Stimulated activated memory B cell treated with anti-CD40 and anti-IgM and Interleukin-4, amounts not matched to agents 10 μg/mL and 1 μg/mL and 100 μg/mL, for 72 hours (primary cell): ENCODE measurements around the gene GPRIN1.

Experiments used
- ATAC-seq: fragments of 150-1000 bp; cut with Tn5 transposase; 2 replicates; pipeline ENCODE4 v1.10.0; 2021
- H3K27ac Mint-ChIP-seq: one replicate; pipeline ENCODE4 v1.8.0; 2022; ENCODE audit warnings: mild to moderate bottlenecking, mixed read lengths
- H3K27me3 Mint-ChIP-seq: one replicate; pipeline ENCODE4 v1.8.0; 2022; ENCODE audit warnings: mixed read lengths
- H3K36me3 Mint-ChIP-seq: one replicate; pipeline ENCODE4 v1.8.0; 2022; ENCODE audit warnings: mixed read lengths
- H3K4me1 Mint-ChIP-seq: one replicate; pipeline ENCODE4 v1.8.0; 2022; ENCODE audit warnings: mixed read lengths
- H3K4me3 Mint-ChIP-seq: one replicate; pipeline ENCODE4 v1.8.0; 2022; ENCODE audit warnings: mild to moderate bottlenecking, moderate library complexity, mixed read lengths
- H3K9me3 Mint-ChIP-seq: one replicate; pipeline ENCODE4 v1.8.0; 2022; ENCODE audit warnings: mixed read lengths

GPRIN1 gene

DNA sequence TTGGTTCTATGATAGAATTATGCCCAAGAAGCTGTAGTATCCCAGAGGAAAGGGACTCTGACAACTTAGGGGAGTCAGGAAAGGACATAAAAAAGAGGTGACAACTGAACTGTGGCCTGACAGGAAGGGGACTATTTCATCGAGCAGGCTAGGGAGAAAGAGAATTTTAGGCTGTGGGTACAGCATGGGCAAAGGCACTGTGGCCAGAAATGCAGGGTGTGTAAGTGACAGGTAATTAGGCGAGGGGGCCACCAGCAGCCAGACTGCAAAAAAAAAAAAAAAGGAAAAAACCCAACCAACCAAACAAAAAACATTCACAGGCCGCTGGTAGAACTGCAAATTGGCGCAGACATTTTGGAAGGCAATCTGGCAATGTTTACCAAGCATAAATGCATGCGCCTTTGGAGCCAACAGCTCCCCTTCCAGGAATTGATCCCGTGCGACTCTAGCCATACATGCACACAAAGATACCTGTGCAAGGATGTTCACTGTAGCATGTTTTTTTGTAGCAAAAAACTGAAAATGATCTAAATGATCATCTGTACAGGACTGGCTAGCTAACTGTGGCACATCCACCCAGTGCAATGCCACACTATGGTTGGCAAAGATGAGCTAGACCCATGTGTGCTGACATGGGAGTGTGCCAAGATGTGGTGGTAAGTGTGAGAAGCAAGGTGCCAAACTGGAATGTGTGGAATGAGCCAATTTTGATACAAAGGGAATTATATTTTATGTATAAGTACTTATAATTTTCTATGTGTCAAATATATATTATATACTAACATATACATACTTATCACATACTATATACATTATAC lies 21.6 kb upstream of the GPRIN1 start:
- peaks cover 34% of the 10 kb centered on the region for H3K27me3 Mint-ChIP-seq
- H3K36me3 Mint-ChIP-seq = no peaks in the 10 kb centered on the region
- peaks cover 54% of the 10 kb centered on the region for H3K4me1 Mint-ChIP-seq
- no peak for ATAC-seq
- no peak overlapping the region for H3K27ac Mint-ChIP-seq
- H3K9me3 Mint-ChIP-seq = no peaks in the 10 kb centered on the region
- no peak overlapping the region for H3K4me3 Mint-ChIP-seq

GRCh38 chr5:176630681-176631222 lies 20.8 kb upstream of the GPRIN1 start:
- peaks cover 36% of the 10 kb centered on the region for H3K27me3 Mint-ChIP-seq
- peaks cover 58% of the 10 kb centered on the region for H3K4me1 Mint-ChIP-seq
- no peaks in the 10 kb centered on the region for H3K36me3 Mint-ChIP-seq
- H3K4me3 Mint-ChIP-seq = peak overlapping the region; percentile 67
- ATAC-seq = no peak
- no peaks in the 10 kb centered on the region for H3K9me3 Mint-ChIP-seq
- H3K27ac Mint-ChIP-seq = no peak overlapping the region

- Mint-ChIP-seq H3K36me3 (no peaks in the 10 kb centered on the region), H3K4me3 (peak within 1 kb of the TSS; percentile 67), H3K27me3 (peaks cover 36% of the 10 kb centered on the region), H3K27ac (no peak within 1 kb of the TSS), H3K9me3 (no peaks in the 10 kb centered on the region), H3K4me1 (peaks cover 57% of the 10 kb centered on the region)
- ATAC-seq = peak; percentile 89
These were observed 20.1 kb upstream of the GPRIN1 start, which contains the start of the genes EIF4E1B and SNCB for GRCh38 chr5:176629853-176630680. Gene EIF4E1B (plus strand): TSS chr5:176630675. CDS start chr5:176642788, 12,113 bp downstream. Gene SNCB (minus strand): TSS chr5:176630534. CDS start chr5:176629654, 880 bp downstream.

- H3K4me1 Mint-ChIP-seq = peaks cover 53% of the 10 kb centered on the region
- H3K27ac Mint-ChIP-seq = no peak overlapping the region
- H3K9me3 Mint-ChIP-seq = no peaks in the 10 kb centered on the region
- peaks cover 36% of the 10 kb centered on the region for H3K27me3 Mint-ChIP-seq
- no peak for ATAC-seq
- H3K36me3 Mint-ChIP-seq = no peaks in the 10 kb centered on the region
- H3K4me3 Mint-ChIP-seq = no peak overlapping the region
These were observed 19.4 kb upstream of the GPRIN1 start for GRCh38 chr5:176629317-176629852.

GRCh38 chr5:176628406-176629228 lies 18.7 kb upstream of the GPRIN1 start:
- Mint-ChIP-seq H3K4me1 (peaks cover 45% of the 10 kb centered on the region), H3K4me3 (no peak overlapping the region), H3K27me3 (peaks cover 36% of the 10 kb centered on the region), H3K27ac (no peak overlapping the region), H3K36me3 (no peaks in the 10 kb centered on the region), H3K9me3 (no peaks in the 10 kb centered on the region)
- no peak for ATAC-seq

GRCh38 chr5:176627582-176627981 lies 17.6 kb upstream of the GPRIN1 start:
- no peak for ATAC-seq
- H3K9me3 Mint-ChIP-seq = no peaks in the 10 kb centered on the region
- no peak overlapping the region for H3K4me3 Mint-ChIP-seq
- H3K27ac Mint-ChIP-seq = no peak overlapping the region
- peaks cover 36% of the 10 kb centered on the region for H3K27me3 Mint-ChIP-seq
- no peaks in the 10 kb centered on the region for H3K36me3 Mint-ChIP-seq
- peaks cover 41% of the 10 kb centered on the region for H3K4me1 Mint-ChIP-seq

DNA sequence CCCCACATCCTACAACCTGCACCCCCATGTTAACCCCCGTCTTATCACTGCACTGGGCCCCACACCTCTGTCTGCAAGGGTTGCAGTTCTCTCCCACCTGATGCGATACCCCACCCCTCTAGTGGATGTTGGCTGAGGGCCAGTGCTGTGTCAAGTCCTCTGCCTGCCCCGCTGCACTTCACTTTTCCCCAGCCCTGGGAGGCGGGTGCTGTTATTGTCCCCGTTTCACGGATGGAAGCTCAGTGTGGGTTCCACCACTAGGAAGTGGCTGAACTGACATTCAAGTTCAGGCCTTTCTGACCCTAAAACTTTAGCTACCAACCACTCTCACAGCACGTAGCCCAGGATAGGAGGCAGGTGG lies 16.9 kb upstream of the GPRIN1 start:
- ATAC-seq = peak; percentile 24
- no peaks in the 10 kb centered on the region for H3K9me3 Mint-ChIP-seq
- H3K4me3 Mint-ChIP-seq = no peak overlapping the region
- no peak overlapping the region for H3K27ac Mint-ChIP-seq
- H3K27me3 Mint-ChIP-seq = peaks cover 42% of the 10 kb centered on the region
- no peaks in the 10 kb centered on the region for H3K36me3 Mint-ChIP-seq
- H3K4me1 Mint-ChIP-seq = peaks cover 41% of the 10 kb centered on the region

DNA sequence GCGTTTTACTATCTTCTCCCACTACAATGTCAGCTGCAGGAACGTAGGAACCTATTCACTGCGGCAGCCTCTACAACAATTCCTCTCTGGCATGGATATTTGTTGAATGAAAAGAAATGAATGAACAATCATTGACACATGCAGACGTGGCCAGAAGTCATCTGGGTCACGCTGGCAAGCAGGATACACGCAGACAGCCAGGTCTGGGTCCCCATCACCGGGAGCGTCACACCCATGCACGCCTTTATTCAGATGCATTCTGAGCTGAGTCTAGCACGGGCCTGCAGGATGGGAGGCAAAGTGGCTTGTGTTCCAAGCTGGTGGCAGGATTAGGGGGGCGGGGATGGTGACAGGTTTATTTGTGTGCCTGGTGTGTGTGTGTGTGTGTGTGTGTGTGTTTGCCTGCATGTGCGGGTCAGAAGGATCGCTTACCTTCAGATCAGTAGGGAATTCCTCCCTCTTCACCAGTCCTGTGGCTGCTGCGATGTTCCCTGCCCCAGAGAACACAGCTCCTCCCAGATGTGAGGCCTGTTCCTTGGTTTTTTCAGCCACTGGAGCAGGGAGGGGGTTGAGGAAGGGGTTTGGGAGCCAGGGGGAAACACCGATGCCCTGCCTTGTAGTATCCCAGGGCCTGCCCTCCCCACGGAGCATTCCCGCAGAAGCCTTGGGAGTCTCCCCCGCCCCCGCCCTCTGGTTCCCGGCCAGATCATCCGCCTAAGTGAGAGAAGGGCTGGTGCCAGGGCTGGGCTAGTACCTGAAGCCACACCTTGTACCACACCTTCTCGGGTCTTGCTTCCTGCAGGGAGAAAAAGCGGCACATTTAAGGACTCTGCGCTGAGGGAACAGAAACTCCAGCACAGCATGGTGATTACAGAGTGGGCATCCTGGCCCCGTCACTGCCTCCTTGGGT lies 16.3 kb upstream of the GPRIN1 start:
- no peak for ATAC-seq
- Mint-ChIP-seq H3K27ac (no peak overlapping the region), H3K27me3 (peaks cover 43% of the 10 kb centered on the region)

DNA sequence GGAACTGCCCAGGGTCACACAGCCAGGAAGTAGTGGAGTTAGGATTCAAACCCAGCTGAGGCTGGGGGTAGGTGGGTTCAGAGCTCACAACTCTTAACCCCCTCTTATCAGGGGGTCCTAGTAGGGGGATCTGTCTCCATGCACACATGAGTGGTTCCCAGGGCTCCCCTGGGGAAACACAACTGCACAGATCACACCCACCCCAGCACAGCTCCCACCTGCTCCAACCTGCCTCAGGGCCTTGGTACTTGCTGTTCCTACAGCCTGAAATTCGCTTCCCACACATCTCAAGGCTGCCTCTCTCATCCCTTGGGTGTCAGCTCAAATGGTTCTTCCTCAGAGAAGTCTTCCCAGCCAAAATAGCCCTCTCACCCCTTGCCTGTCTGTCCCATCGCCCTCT lies 15.6 kb upstream of the GPRIN1 start:
- Mint-ChIP-seq H3K36me3 (no peaks in the 10 kb centered on the region), H3K27ac (no peak overlapping the region), H3K27me3 (peaks cover 43% of the 10 kb centered on the region), H3K4me3 (no peak overlapping the region), H3K4me1 (peaks cover 36% of the 10 kb centered on the region), H3K9me3 (no peaks in the 10 kb centered on the region)
- no peak for ATAC-seq

More for the DNA sequence above, 16.3 kb upstream of the GPRIN1 start:
- no peaks in the 10 kb centered on the region for H3K36me3 Mint-ChIP-seq
- no peak overlapping the region for H3K4me3 Mint-ChIP-seq
- H3K4me1 Mint-ChIP-seq = peaks cover 39% of the 10 kb centered on the region
- H3K9me3 Mint-ChIP-seq = no peaks in the 10 kb centered on the region

GRCh38 chr5:176624938-176625337 lies 15.0 kb upstream of the GPRIN1 start:
- Mint-ChIP-seq H3K4me1 (peaks cover 41% of the 10 kb centered on the region), H3K9me3 (no peaks in the 10 kb centered on the region), H3K27ac (no peak overlapping the region), H3K27me3 (peaks cover 48% of the 10 kb centered on the region), H3K36me3 (no peaks in the 10 kb centered on the region), H3K4me3 (no peak overlapping the region)
- ATAC-seq = no peak

DNA sequence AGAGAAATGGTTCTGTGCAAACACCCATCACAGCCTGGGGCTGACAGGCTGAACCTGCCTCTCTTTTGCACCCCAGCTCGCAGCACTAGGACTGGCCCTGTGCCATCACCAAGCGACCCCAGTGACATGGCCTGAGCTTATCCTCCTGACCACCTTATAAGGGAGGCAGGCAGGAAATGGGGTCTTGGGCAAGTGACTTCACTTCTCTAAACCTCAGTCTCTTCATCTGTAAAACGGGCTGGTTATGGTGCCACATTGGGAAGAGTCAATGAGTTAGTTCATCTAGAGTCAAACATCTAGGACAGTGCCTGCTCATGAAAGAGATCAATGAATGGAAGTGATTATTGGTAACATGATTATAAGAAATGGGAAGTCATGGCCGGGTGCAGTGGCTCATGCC lies 14.2 kb upstream of the GPRIN1 start:
- Mint-ChIP-seq H3K27me3 (peaks cover 56% of the 10 kb centered on the region), H3K4me3 (no peak overlapping the region), H3K27ac (no peak overlapping the region), H3K9me3 (no peaks in the 10 kb centered on the region), H3K36me3 (no peaks in the 10 kb centered on the region), H3K4me1 (peaks cover 41% of the 10 kb centered on the region)
- no peak for ATAC-seq

DNA sequence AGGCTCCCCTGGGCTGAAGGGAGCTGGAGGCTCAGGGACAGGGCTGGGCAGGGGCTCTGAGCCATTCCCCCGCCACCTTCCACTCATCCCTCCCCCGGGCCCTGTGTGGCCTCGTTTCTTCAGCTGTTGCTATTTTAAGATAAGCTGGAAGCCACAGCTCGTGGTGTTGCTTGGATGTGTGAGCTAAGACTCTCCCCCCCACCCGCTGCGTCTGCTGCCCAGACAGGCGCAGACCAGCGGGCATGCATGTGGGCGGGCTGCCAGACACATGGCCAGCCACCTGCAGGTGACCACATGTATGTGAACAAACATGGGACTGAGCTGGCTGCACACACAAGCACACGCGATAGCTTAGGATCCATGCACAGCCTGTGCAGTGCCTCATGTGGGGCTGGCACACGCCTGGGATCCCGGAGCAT lies 11.7 kb upstream of the GPRIN1 start:
- no peaks in the 10 kb centered on the region for H3K9me3 Mint-ChIP-seq
- H3K4me1 Mint-ChIP-seq = peaks cover 21% of the 10 kb centered on the region
- H3K36me3 Mint-ChIP-seq = no peaks in the 10 kb centered on the region
- no peak overlapping the region for H3K4me3 Mint-ChIP-seq
- H3K27me3 Mint-ChIP-seq = peaks cover 61% of the 10 kb centered on the region
- no peak overlapping the region for H3K27ac Mint-ChIP-seq
- no peak for ATAC-seq

DNA sequence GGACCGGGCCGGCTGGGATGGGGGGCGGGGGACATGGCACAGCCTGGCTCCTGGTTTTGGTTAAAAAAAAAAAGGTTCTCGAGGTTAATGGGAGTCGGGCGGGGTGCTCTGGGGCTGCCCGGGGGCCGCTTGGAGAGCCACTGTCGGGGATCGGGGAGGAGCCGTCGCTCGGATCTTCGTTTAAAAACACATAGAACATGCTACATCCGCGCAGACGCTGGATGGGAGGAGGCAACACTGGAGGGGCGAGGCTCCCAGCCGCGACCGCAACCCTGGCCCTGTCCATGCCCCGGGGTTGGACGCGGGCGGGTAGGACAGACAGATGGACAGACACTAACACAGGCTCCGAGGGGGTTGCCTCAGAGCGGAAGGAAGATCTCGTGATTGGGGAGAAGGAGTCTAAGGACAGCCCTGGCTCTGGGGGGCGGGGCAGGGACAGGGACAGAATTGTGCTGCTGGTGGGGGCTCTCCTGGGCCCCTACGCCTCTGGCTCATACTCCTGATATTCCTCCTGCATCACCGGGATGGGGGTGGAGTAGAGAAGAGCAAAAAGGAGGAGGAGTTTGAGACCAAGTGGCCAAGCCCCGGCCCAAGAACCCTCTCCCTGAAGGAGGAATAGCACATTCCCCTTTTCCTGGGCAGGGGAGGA lies 10.5 kb upstream of the GPRIN1 start:
- ATAC-seq = no peak
- Mint-ChIP-seq H3K27me3 (peaks cover 70% of the 10 kb centered on the region), H3K27ac (no peak overlapping the region), H3K36me3 (no peaks in the 10 kb centered on the region), H3K4me3 (peak overlapping the region; percentile 61), H3K9me3 (no peaks in the 10 kb centered on the region), H3K4me1 (peaks cover 14% of the 10 kb centered on the region)
